GM15510 (cell line): ENCODE data around the gene TCFL5.

ENCODE experiments used
- POLR2A ChIP-seq: IDR thresholded peaks from 3 replicates; pipeline ENCODE4 v1.6.1; 2011; ENCODE audit warnings: borderline replicate concordance; ENCODE audit not compliant: insufficient read length; ENCODE audit errors: extremely low read depth

The TCFL5 gene

DNA sequence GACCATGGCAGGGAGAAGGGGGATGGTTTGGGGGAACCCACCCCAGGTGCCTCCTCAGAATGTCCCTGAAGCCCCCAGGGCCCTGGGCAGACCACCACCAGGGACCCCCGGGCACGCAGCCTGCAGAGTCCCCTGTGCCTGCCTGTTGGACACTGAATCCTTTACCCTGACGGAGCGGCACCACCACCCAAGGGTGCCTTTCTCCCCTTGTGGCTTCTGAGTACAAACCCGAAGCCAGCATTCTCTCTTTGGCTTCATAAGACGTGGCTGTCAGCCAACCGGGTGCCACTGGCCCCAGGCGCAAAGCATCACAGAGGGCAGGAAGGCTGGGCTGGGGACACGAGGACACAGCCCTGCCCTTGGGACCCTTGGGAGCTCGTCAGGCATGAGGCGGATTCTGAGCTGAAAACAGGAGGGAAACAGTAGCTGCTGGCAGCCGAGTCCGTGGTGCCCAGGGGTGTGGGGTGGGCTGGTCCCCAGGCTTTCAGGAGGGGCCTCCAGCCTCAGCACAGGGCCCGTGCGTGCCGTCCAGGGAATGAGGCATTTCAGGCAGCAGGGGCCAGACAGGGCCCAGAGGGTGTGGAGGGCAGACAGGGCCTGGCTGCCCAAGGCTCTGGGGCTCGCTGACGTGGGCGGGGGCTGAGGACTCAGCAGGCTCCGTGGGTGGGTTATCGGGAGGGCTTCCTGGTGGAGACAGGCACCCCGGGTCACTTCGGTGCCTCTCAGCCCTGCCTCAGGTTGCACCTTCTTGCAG is 41.2 kb downstream of the TCFL5 start:
- TF ChIP-seq POLR2A: no peak

DNA sequence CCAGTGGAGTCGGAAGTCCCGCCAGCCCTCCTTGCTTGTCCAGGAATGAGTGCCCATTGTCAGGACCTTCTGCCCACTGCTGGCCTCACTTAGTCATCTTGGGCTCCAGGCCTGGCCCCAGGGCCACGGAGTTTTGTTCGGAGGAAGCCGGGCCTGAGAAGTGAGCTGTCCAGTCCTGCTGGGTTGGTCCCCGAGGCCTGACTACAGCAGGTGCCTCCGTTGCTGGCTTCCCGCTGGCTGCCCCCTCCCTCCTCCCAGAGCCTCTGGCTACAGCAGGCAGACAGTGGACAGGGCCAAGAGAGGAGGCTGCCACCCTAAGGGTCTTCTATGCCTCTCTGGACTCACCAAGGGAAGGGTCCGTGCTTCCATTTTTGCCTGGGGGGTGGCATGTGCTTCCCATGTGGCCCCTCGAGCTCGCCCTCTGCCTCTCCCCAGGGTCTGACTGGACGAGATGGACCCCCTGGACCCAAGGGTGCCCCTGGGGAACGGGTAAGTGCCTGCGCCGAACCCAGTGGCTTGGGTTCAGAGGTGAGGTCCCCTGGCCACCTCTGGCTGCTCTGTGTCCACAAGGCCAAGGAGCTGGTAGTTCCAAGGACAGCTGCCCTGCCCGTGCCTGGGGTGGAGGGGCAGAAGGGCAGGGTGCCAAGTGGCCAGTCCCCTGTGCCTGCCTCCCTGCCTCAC is 42.0 kb downstream of the TCFL5 start:
- TF ChIP-seq POLR2A: no peak

DNA sequence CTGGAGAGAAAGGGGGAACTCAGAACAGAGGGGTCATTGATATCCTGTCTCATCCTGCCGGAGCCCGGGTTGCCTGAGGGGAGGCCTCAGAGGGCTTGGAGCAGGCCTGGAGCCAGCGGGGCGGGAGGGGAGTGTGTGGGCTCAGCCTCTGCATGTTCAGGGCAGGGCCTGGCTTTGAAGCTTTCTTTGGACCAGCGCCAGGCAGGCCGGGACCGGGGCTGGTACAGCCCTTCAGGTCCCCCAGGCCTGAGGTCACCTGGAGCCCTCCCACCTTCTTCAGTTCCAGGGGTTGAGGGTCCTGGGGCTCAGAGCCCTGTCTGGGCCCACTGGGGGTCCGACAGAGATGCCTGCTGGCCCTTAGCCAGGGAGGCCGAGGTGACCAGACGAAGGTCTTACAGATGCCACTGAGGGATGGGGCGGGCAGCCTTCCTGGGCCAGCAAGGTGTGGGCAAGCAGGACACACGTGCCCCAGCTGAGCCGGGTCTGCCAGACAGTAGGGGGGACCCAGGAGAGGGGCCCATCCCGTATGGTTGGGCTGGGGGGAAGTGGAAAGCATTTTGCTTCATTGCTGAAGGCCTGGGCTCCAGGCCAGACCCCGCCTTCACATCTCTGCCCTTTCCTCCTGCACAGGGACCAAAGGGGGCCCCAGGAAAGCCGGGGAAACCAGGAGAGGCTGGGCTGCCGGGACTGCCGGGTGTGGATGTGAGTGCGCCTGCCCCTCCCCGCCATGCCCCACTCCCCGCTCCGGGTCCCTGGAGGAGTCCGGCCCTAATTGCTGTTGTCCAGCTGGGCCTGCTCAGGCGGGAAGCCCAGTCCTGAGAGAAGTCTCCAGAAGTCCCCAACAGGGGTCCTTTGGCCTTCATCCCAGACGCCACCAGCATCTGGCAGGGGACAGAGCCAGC is 42.8 kb downstream of the TCFL5 start:
- no peak for TF ChIP-seq POLR2A

DNA sequence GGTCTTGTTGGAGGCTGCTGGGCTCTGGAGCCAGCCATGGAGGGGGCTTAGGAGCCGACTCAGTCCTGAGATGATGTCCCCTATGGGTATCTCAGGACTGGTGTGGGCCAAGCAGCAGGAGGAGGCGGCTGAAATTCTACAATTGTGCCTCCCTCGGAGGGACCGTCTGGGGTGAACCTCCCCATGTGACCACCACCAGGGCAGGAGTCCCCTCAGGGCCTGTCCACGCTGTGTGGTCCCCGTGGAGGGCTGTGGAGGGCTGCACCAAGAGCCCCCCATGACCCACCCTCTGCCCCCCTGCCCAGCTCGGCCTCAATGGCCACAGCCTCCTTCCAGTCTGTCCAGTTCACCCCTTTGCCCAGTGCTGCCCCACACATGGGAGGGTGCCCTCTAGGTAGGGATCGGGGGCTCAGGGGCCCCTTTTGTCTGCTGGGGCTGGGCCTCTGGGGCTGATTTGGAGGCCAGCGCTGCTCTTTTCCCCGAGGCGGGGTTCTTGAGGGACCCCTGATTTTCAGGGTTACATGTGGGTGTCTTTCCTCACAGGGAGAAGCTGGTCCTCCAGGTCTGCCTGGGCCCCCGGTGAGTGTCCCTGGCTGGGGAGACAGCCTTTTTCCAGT is 43.5 kb downstream of the TCFL5 start:
- TF ChIP-seq POLR2A: no peak

DNA sequence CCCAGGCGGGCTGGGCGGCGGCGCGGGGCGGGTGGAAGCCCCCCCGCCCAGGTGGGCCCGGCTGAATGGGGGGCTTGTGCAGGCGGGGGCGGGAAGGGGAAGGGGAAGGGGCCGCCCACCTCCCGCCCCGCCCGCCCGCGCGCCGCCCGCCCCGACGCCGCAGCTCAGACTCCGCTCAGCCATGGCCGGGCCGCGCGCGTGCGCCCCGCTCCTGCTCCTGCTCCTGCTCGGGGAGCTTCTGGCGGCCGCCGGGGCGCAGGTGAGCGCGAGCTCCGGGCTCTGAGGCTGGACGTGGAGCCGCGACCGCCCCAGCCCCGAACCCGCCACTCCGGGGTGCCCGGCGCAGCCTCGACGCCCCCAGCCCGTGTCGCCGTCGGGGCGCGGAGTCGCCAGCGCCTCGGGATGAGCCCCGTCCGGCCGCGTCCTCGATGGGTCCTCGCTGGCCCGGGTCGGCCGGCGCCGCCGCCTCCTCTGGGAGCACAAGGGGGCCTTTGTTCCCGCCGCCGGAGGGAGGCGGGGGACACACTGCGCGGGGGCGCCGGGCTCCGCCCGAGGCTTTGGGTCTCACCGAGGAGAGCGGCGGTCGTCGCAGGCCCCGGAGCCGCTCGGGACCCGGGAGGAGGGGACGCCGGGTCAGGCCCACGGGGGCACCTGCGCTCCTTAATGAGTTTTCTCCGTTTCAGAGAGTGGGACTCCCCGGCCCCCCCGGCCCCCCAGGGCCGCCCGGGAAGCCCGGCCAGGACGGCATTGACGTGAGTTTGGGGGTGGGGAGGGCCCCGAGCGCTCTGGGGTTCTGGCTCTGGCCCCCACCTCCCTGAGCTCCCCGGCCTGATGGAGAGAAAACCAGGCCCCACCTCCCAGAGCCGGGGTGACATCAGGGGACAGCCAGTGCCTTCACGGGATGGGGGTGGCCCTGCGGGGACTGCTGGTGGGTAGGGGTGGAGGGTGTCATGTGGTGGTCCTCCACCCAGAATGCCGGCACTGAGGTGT is 44.4 kb downstream of the TCFL5 start, which contains the start of gene COL9A3:
TSS of gene COL9A3 (plus strand) at position 167 of the 990 bp plus-strand sequence. CDS start at position 182, 15 bp downstream.
- TF ChIP-seq POLR2A: no peak

DNA sequence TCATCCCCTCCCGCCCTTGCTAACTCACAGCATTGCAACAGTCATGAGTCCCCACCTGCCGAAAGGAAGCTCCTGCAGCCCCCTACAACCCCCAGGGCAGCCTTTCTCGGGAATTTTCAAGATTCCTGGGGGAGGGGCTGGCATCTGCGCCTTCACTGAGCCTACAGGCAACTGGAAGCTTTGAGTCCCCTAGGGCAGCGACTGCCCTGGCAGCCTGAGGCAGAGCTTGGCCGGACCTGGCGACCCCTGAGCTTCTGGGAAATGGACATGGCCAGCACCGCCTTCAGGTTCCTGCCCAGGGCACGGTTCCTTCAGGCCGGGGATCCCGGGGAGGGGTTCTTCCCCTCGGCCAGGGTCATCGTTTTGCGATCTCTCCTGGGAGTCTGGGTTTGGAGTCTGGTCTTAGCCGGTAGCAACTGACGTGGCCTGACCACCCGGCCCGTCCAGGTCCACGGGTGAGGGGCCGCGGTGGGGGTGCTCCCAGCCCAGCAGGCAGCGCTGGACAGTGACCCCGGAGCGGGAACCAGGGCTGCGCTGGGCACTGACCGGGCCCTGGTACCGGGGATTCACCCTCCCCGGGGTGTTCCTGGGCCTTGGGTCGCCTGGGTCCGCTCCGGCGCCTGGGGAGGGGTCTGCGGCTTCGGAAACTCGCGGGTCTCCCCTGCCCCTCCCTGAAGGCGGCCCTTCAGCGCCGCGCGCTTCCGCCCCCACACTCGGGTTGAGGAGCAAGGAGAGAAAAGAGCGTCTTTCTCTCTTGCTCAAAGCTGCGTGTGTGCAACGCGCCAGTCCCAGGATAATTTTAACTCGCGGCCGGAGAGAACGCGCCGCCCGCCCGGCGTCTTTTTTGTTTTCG is 45.4 kb downstream of the TCFL5 start:
- TF ChIP-seq POLR2A: no peak

DNA sequence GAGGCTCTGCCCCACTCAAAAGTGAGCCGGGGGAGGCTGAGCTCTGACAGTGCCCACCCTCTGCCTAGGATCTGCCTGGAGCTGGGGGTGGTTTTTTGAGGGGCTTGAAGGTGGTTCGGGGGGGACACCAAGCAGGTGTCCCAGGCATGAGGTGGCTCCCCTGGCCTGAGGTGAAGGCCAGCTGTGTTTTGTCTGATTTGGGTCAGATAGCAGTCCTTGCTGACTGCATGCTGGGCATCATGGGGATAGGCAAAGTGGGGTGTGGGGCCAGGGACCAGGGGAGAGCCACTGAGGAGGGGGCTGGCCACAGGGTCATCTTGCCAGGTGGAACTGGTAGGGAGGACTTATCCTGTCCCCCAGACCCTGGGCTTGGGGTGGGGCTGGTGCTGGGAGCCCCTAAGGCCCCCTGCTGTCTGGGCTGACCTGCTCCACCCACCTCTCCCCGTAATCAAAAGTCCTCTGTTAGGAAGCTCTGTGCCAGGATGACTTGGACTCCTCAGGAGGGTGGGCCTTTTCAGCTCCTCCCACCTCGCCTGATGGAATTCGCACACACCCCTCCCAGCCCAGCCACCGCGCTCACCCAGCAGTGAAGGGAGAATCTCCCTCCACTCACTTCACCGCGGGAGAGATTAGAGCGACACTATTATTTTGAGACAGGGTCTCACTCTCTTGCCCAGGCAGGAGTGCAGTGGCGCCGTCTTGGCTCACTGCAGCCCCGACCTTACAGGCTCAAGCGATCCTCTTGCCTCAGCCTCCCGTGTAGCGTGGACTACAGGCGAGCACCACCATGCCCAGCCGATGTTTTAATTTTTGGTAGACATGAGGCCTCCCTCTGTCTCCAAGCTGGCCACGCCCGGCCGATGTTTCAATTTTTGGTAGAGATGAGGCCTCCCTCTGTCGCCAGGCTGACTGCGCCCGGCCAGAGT is 46.3 kb downstream of the TCFL5 start:
- TF ChIP-seq POLR2A: no peak

DNA sequence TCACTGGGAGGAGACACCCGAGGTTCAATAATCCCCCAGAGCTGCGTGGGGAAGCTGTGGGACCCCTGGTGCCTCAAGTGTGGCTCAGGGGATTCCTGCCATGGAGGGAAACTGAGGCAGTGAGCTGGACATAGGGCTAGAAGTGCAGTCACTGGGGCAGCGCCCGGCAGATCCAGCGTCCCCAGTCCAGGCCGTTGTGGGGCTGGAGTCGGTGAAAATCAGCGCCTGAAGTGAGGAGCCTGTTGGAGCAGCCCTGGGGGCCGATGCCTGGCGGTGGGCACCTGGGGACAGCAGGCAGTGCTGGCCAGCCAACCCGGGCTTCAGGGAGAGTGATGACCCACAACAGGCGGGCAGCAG is 46.9 kb downstream of the TCFL5 start:
- no peak for TF ChIP-seq POLR2A

DNA sequence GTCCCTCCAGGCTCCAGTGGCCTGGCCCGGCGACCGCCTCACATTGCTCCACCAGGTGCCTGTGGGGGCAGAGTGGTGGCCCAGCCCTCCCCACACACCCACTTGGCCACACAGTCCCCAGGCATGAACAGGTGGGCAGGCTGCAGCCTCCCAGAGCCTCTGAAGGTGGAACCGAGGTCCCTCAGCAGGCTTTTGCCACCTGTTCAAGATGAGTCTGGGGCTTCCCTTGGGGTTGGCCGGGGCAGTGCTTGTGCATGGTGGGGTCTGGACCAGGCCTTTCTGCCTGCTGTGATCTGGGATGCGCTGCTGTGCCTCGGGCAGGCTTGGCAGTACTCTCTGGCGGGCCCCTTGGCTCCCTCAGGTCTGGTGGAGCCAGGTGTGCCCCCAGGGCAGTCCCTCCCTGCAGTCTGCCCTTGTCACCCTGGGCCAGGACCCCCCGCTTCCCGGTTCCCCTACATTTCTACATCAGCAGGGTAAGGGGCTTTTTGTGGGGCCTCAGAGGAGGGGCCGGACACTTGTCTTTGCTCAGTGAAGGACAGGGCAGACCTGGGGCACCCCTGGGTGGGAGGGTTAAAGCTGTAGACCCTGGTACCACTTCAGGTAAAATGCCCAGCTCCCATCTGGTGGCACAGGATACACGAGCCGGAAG is 47.4 kb downstream of the TCFL5 start:
- no peak for TF ChIP-seq POLR2A

DNA sequence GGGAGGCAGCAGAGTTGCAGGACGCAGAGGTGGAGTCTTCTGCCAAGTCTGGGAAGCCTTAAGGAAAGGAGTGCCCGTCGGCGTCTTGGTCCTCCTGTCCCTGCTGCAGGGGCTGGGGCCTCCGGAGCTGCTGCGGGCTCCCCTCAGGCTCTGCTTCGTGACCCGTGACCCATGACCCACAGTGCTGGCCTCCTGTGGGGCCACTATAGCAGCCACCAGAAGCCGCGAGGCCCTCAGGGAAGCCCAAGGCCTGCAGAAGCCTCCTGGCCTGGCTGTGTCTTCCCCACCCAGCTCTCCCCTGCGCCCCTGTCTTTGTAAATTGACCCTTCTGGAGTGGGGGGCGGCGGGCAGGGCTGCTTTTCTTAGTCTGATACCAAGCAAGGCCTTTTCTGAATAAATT is 48.0 kb downstream of the TCFL5 start:
- TF ChIP-seq POLR2A: no peak

DNA sequence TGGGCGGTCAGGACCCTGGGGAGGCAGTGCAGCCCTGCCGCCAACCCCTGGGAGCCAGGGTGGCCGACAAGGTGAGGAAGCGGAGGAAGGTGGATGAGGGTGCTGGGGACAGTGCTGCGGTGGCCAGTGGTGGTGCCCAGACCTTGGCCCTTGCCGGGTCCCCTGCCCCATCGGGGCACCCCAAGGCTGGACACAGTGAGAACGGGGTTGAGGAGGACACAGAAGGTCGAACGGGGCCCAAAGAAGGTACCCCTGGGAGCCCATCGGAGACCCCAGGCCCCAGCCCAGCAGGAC is 48.8 kb downstream of the TCFL5 start:
- no peak for TF ChIP-seq POLR2A
